CD4-positive, alpha-beta T cell treated with Interleukin-17A for 1 hour (primary cell): ENCODE measurements around the gene PRM1.
"Not testable (repeated sequence)": the region's sequence is repeated elsewhere in the genome, so short reads cannot be mapped to it uniquely, and the experiment has no call there.

Experiments
- DNase-seq: peaks from one replicate; pipeline ENCODE4 v3.0.0-alpha.2; 2020

PRM1 gene

DNA sequence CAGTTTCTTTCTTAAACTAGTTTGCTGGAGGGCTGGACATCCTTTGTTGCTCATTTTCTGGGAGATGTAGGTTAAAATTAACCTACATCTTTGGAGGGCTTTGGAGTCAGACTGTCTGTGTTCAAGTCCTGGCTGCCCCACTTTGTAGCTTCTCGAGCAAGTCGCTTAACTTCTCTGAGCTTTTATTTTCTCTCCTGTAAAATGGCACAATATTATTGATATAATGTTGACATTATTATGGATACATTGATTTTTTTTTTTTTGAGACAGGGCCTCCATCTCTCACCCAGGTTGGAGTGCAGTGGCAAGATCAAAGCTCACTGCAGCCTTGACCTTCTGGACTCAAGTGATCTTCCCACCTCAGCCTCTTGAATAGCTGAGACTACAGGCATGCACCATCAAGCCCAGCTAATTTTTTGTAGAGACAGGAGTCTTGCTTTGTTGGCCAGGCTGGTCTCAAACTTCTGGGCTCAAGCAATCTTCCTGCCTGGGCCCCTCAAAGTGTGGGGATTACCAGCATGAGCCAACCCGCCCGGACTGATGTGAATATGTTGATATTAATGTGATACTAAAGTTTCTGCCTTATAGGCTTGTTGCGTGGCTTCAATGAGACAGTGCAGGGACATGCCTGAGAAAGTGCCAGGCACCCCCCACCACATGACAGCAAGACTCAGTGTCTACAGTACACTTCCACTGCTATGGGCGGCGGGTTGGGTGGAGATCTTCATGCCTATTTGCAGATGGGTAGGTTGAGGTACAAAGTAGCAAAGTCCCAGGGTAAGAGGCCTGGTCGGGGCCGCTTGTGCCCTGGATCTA is 32.6 kb upstream of the PRM1 start:
- DNase-seq: no peak

DNA sequence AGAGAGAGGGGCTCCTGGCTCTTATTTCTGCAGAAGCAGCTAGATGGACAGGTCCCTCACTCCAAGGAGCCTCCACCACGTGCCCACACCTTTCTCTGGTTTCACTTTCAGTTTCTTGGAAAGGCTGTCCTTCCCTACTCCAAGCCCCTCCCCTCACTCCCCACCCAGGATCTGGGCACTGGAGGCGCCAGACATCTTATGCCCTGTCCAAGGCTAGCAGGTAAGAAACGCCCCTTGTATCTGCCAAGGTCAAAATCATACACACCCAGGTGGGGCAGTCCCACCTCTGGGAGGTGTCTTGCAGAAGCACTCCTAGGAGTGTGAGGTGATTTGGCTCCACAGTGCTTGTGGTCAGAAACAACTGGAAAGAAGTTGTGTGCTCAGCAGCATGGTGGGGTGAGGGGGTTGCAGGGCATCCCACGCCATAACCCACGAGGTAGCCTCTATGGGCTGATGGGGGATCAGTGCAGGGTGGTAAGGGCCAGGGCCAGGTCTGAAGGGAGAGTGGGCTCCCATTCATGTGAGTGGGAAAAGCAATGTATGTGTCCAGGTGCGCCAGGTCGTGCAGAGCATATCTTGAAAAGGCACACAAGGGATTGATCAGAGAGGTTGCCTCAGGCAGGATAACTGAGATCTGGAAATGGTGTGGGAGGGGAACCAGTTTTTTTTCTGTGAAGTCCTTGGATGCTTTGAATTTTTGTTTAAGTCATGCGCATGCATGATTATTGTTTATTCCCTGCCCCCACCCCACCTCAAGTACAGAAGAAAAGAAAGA is 31.8 kb upstream of the PRM1 start:
- peak; percentile 49 for DNase-seq

DNA sequence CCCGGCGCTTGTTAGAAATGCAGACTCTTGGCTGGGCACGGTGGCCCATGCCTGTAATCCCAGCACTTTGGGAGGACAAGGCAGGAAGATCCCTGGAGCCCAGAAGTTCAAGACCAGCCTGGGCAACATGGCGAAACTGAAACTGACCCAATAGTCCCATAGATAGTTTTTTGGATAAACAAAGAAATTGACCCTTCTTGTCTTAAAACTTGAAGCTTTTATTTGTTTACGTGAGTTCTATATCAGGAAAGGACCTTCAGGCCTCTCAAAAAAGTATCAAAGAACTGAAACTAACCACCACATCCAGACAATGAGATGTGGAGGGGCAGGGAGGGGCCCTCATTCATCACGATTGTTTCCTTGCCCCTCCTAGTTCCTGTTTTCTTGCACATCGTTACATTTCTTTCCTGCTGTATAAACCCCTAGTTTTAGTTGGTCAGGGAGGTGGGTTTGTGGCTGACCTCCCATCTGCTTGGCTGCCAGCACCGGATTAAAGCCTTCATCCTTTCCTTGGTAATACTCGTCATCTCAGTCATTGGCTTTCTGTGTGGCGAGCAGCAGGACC is 29.9 kb upstream of the PRM1 start:
- peak; percentile 58 for DNase-seq

DNA sequence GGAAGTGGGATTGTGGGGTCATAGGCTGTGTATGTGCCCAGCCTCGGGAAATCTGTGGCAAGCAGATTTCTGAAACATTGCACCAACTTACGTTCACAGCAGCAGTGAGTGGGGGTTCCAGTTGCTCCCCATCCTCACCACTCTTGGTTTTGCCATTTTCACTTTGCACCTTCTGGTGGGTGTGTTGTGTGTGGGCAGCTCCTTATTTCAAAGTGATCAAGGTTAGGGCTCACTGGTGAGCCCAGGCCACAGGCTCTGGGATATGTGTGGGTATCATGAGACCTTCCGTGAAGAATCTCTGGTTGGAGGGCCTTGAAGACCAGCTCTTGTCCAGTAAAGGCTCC is 29.5 kb upstream of the PRM1 start:
- no peak for DNase-seq

DNA sequence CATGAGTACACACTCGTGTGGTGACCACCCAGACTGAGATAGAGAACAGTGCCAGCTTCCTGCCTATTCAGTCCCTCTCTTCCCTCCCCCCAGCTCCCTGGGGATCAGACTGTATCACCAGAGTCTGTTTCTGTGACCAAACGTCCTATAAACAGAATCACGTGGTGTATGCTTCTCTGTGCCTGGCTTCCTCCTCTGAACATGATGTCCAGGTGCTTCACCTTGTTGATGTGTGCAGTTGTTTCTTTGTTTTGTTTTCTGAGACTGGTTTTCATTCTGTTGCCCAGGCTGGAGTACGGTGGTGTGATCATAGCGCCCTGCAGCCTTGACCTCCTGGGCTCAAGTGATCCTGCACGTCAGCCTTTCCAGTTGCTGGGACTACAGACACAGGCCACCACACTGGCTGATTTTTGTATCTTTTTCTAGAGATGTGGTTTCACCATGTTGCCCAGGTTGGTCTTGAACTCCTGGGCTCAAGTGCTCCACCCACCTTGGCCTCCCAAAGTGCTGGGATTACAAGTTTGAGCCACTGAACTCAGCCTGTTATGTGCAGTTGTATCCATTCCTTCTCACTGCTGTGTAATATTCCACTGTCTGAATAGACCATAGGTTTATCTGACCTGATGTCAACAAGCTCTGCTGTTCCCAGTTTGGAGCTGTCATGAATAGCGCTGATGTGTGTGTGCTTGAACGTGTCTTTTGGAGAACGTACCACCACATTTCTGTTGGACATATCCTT is 28.9 kb upstream of the PRM1 start:
- DNase-seq: no peak

DNA sequence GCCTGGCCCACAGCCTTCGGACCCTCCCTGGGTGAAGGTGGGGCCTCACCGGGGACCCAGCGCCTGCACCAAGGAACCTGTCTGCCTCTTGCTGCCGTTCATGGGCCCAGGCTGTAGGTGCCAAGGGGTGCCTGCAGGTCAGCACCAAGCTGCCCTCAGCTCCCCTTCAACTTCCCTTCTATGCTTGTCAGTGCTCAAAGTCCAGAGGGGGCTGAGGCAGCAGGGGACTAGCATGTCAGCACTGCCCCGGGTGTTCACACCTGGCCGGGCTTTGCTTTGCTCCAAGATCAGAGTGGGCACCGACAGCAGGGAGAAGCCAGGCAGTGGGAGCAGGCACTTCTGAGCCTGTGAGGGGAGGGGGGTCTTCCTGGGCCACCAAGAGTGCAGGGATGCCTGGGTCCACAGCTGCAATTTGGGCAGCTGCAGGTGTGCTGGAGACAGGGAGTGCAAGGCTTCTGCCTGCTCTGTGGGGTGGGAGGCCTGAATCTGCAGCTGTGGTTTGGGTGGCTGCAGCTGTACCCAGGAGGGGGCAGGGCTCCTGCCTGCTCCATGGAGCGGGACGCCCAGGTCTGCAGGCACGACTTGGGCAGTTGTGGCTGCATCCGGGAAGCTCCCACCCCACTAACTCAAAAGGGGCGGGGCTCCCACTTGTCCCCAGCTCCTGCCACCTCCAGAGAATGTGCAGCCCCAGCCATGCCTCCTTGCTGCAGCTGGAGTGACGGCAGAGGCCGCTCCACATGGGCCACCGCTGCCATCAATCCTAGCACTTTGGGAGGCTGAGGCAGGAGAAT is 27.6 kb upstream of the PRM1 start:
- no peak for DNase-seq

DNA sequence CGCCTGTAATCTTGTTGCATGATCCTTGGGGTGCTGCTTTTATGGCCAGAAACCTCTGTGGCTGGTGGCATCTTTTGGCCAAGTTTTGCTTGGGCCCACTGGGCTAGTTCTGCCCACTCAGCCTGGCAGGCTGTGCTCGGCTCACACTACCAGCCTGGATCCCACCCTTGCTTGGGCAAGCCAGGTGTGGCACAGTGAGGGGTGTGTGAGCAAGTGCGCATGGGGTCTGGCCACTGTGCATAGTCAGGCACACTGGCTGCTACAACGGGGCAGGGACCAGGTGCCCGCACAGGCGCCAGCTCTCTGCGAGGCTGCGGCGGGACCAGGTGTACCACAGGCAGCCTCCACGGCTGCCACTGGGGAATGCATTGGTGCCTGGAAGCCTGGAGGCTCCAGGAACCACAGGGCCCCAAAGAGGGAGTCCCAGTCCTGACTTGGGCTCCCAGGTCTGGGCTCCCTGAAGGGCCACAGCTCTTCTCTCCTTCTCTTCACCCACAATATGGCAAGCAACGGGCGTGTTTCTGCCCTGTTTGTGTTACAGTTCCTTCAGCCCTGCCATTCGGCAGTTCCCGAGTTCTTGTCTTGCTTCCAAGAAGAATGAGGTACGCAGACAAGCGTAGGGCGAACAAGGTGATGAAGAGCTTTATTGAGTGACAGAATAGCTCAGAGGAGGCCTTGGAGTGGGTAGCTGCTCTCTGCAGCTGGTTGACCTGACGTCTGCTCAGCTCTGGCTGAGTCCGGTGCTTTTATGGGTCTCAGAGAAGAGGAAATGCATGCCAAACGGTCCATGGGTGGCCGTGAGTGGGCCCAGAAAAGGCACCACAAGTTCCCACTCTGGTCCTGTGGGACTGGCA is 26.7 kb upstream of the PRM1 start:
- DNase-seq: no peak

DNA sequence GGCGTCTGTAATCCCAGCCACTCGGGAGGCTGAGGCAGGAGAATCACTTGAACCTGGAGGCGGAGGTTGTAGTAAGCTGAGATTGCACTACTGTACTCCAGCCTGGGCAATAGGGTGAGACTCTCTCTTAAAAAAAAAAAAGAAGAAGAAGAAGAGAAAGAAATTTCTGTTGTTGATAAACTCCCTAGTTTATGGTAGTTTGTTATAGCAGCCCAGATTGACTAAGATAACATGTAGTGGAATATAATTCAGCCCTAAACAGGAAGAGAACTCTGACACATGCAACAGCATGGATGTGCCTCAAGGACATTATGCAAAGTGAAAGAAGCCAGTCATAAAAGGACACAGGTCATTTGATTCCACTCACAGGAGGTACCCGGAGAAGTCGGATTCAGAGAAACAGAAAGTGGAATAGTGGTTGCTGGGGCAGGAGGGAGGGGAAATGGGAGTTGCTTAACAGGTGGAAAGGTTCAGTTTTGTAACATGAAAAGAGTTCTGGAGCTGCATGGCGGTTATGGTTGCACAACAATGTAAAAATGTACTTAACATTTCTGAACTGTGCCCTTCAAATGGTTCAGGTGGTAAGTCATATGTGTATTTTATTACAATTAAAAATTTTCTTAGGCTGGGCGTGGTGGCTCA is 26.0 kb upstream of the PRM1 start:
- no peak for DNase-seq

GRCh38 chr16:11306381-11306780 is 25.3 kb upstream of the PRM1 start:
- DNase-seq: no peak

GRCh38 chr16:11303405-11304138 is 22.4 kb upstream of the PRM1 start:
- no peak for DNase-seq

GRCh38 chr16:11302977-11303376 is 21.8 kb upstream of the PRM1 start:
- no peak for DNase-seq

GRCh38 chr16:11301645-11302501 is 20.7 kb upstream of the PRM1 start:
- DNase-seq: no peak

DNA sequence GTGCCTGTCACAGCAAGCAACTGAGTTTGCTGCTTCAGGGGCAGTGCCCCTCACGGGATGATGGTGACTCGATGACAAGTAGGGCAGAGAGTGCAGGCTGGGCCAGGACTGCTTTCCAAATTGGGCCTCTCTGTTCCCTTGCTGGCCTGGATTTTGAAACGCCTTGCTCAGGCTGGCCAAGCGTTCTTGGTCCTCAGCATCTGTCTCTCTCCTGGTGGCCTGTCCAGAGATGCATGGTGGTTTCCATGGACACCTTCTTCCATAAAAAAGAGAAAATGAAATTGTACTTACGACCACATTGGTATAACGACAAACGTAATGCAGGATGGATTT is 19.4 kb upstream of the PRM1 start:
- no peak for DNase-seq

- DNase-seq: no peak
These were observed 18.9 kb upstream of the PRM1 start for GRCh38 chr16:11299865-11300559.

GRCh38 chr16:11298950-11299547 is 17.9 kb upstream of the PRM1 start:
- DNase-seq: not testable (repeated sequence)

GRCh38 chr16:11298143-11298900 is 17.2 kb upstream of the PRM1 start:
- DNase-seq: no peak

GRCh38 chr16:11297492-11298142 is 16.5 kb upstream of the PRM1 start:
- DNase-seq: peak; percentile 65
